H9 (cell line): ENCODE data around the gene AP2M1. TPM values are rescaled to one million over a fixed set of nuclear protein-coding genes. Genes with fewer than 3 reads are reported as not detected.

Source experiments
- DNase-seq: peaks from one replicate; pipeline ENCODE4 v3.0.0-alpha.2; 2017
- H2AFZ ChIP-seq: one replicate; pipeline ENCODE4 v1.6.1; 2013; ENCODE audit warnings: mild to moderate bottlenecking, low read length, control low read depth, moderate library complexity
- H2AK5ac ChIP-seq: 2 replicates; pipeline ENCODE4 v1.6.1; 2013; ENCODE audit warnings: low read length, control low read depth, mixed read lengths; ENCODE audit not compliant: insufficient read length
- H2BK120ac ChIP-seq: one replicate; pipeline ENCODE4 v1.6.1; 2013; ENCODE audit warnings: low read depth, mild to moderate bottlenecking, low read length, control low read depth, inconsistent platforms; ENCODE audit not compliant: poor library complexity, severe bottlenecking
- H2BK12ac ChIP-seq: 2 replicates; pipeline ENCODE4 v1.6.1; 2013; ENCODE audit warnings: low read length, control low read depth, mixed read lengths, low read depth; ENCODE audit not compliant: insufficient read length
- H2BK15ac ChIP-seq: 2 replicates; pipeline ENCODE4 v1.6.1; 2013; ENCODE audit warnings: low read depth, low read length, control low read depth
- H2BK20ac ChIP-seq: one replicate; pipeline ENCODE4 v1.6.1; 2013; ENCODE audit warnings: low read depth, mild to moderate bottlenecking, low read length, control low read depth, inconsistent platforms; ENCODE audit not compliant: poor library complexity, severe bottlenecking
- H2BK5ac ChIP-seq: 2 replicates; pipeline ENCODE4 v1.6.1; 2013; ENCODE audit warnings: low read length, control low read depth, mixed read lengths; ENCODE audit not compliant: insufficient read length
- H3K14ac ChIP-seq: 2 replicates; pipeline ENCODE4 v1.6.1; 2013; ENCODE audit warnings: low read length, control low read depth; ENCODE audit not compliant: insufficient read depth
- H3K18ac ChIP-seq: 2 replicates; pipeline ENCODE4 v1.6.1; 2013; ENCODE audit warnings: low read depth, mild to moderate bottlenecking, mixed read lengths, low read length, control low read depth; ENCODE audit not compliant: insufficient read length
- H3K23ac ChIP-seq: 2 replicates; pipeline ENCODE4 v1.6.1; 2013; ENCODE audit warnings: low read length, control low read depth, mixed read lengths, low read depth; ENCODE audit not compliant: insufficient read length
- H3K23me2 ChIP-seq: 2 replicates; pipeline ENCODE4 v1.6.1; 2013; ENCODE audit warnings: low read depth, mild to moderate bottlenecking, mixed read lengths, low read length, control low read depth; ENCODE audit not compliant: insufficient read length, poor library complexity, severe bottlenecking
- H3K27ac ChIP-seq: 2 replicates; pipeline ENCODE4 v1.5.1; 2013; ENCODE audit warnings: low read length, control low read depth, mixed read lengths, low read depth; ENCODE audit not compliant: insufficient read length
- H3K27me3 ChIP-seq: 2 replicates; pipeline ENCODE4 v1.6.1; 2013; ENCODE audit warnings: low read length, control low read depth, inconsistent platforms; ENCODE audit not compliant: insufficient read depth
- H3K4ac ChIP-seq: 2 replicates; pipeline ENCODE4 v1.6.1; 2013; ENCODE audit warnings: low read depth, mild to moderate bottlenecking, control low read depth, inconsistent platforms, low read length, moderate library complexity
- H3K4me1 ChIP-seq: 2 replicates; pipeline ENCODE4 v1.6.1; 2013; ENCODE audit warnings: low read length, control low read depth, inconsistent platforms; ENCODE audit not compliant: insufficient read depth
- H3K4me2 ChIP-seq: 2 replicates; pipeline ENCODE4 v1.6.1; 2013; ENCODE audit warnings: low read length, control low read depth, mixed read lengths; ENCODE audit not compliant: insufficient read length, insufficient read depth
- H3K56ac ChIP-seq: 2 replicates; pipeline ENCODE4 v1.6.1; 2013; ENCODE audit warnings: low read depth, mild to moderate bottlenecking, mixed read lengths, low read length, control low read depth; ENCODE audit not compliant: insufficient read length
- H3K79me1 ChIP-seq: 2 replicates; pipeline ENCODE4 v1.6.1; 2013; ENCODE audit warnings: low read depth, mild to moderate bottlenecking, moderate library complexity, low read length, control low read depth, inconsistent platforms; ENCODE audit not compliant: insufficient read depth, poor library complexity, severe bottlenecking
- H3K79me2 ChIP-seq: 2 replicates; pipeline ENCODE4 v1.6.1; 2013; ENCODE audit warnings: low read length, control low read depth, inconsistent platforms; ENCODE audit not compliant: insufficient read depth
- H3K9ac ChIP-seq: 2 replicates; pipeline ENCODE4 v1.6.1; 2013; ENCODE audit warnings: low read length, control low read depth, mixed read lengths; ENCODE audit not compliant: insufficient read length; ENCODE audit errors: extremely low read depth
- H3K9me3 ChIP-seq: one replicate; pipeline ENCODE4 v1.6.1; 2013; ENCODE audit warnings: low read depth, low read length, inconsistent platforms; ENCODE audit not compliant: control insufficient read depth
- H3T11ph ChIP-seq: one replicate; pipeline ENCODE4 v1.6.1; 2013; ENCODE audit warnings: mild to moderate bottlenecking, low read length, control low read depth, inconsistent platforms
- H4K20me1 ChIP-seq: one replicate; pipeline ENCODE4 v1.6.1; 2013; ENCODE audit not compliant: control insufficient read depth, insufficient read length, insufficient read depth
- H4K5ac ChIP-seq: 2 replicates; pipeline ENCODE4 v1.6.1; 2013; ENCODE audit warnings: low read depth, mild to moderate bottlenecking, mixed read lengths, low read length, control low read depth; ENCODE audit not compliant: insufficient read length
- H4K8ac ChIP-seq: replicated peaks from 2 replicates; pipeline ENCODE4 v1.6.1; 2013; ENCODE audit warnings: low read length, control low read depth, mixed read lengths, low read depth; ENCODE audit not compliant: insufficient read length
- H4K91ac ChIP-seq: 2 replicates; pipeline ENCODE4 v1.6.1; 2013; ENCODE audit warnings: low read depth, mild to moderate bottlenecking, moderate library complexity, mixed read lengths, low read length, control low read depth; ENCODE audit not compliant: insufficient read length
- H3K27ac Mint-ChIP-seq, 3 experiments: 2 replicates in 2 of 3; 3 replicates in 1 of 3; pipeline ENCODE4 v1.8.0; 2020 to 2021; ENCODE audit warnings: mixed read lengths in 3 of 3, mild to moderate bottlenecking in 1 of 3, moderate library complexity in 1 of 3
- H3K27me3 Mint-ChIP-seq: 2 replicates; pipeline ENCODE4 v1.8.0; 2021; ENCODE audit warnings: low read depth, mild to moderate bottlenecking, moderate library complexity, mixed read lengths
- H3K36me3 Mint-ChIP-seq, 3 experiments: 2 replicates in 2 of 3; 3 replicates in 1 of 3; pipeline ENCODE4 v1.8.0; 2020 to 2021; ENCODE audit warnings: low read depth in 3 of 3, mixed read lengths in 3 of 3; ENCODE audit not compliant: insufficient read depth in 1 of 3
- H3K4me1 Mint-ChIP-seq, 2 experiments: 2 replicates each; pipeline ENCODE4 v1.8.0; 2020; ENCODE audit warnings: mixed read lengths in 2 of 2
- H3K4me3 Mint-ChIP-seq, 2 experiments: 2 replicates in 1 of 2; 3 replicates in 1 of 2; pipeline ENCODE4 v1.8.0; 2020 to 2021; ENCODE audit warnings: mild to moderate bottlenecking in 2 of 2, mixed read lengths in 2 of 2, moderate library complexity in 1 of 2
- H3K9me3 Mint-ChIP-seq, 2 experiments: 2 replicates in 1 of 2; 3 replicates in 1 of 2; pipeline ENCODE4 v1.8.0; 2020; ENCODE audit warnings: mild to moderate bottlenecking in 2 of 2, mixed read lengths in 2 of 2, moderate library complexity in 1 of 2
- CTCF ChIP-seq: fragments of 200-600 bp; sonication (generic); conservative IDR thresholded peaks from 3 replicates; pipeline ENCODE4 v1.8.0; 2021; ENCODE audit warnings: antibody characterized with exemption, mild to moderate bottlenecking
- WGBS: extraction: QIAGEN DNeasy Blood & Tissue Kit; methylation state at CpG from one replicate; pipeline ENCODE4 v1.1.7; 2013; ENCODE audit warnings: missing lambda C conversion rate, low lambda C conversion rate, mixed read lengths; ENCODE audit not compliant: insufficient read length; ENCODE audit errors: extremely low coverage; 5-methylcytosine and 5-hydroxymethylcytosine counted together
- total RNA-seq: library from RNA; stranded (reverse); gene quantifications from 2 replicates; pipeline ENCODE4 v1.2.1, GENCODE V29; 2021

The AP2M1 gene
- total RNA-seq, 1 experiment from 2014 or later = 443 TPM

GRCh38 chr3:184155644-184156521, 18.8 kb upstream of the AP2M1 start:
- Histone ChIP-seq H3K56ac (no peak overlapping the region), H3K79me1 (peaks cover 3% of the 10 kb centered on the region), H2AK5ac (no peak overlapping the region), H3K14ac (peak overlapping the region; percentile 37; the same call in 1 of the 2 replicates), H3T11ph (no peak overlapping the region), H3K27ac (no peak overlapping the region), H3K4me2 (peak overlapping the region; percentile 75), H2BK120ac (no peak overlapping the region), H2BK15ac (no peak overlapping the region), H4K5ac (no peak overlapping the region), H3K18ac (no peak overlapping the region), H2BK5ac (no peak overlapping the region), H3K23ac (no peak overlapping the region), H3K79me2 (peaks cover 22% of the 10 kb centered on the region; the same call in 1 of the 2 replicates), H2AFZ (no peak overlapping the region), H3K27me3 (no peaks in the 10 kb centered on the region), H4K20me1 (no peaks in the 10 kb centered on the region), H3K23me2 (peaks cover 6% of the 10 kb centered on the region), H4K8ac (no peak overlapping the region), H4K91ac (no peak overlapping the region), H3K9me3 (no peaks in the 10 kb centered on the region), H2BK20ac (no peak overlapping the region), H2BK12ac (no peak overlapping the region), H3K4me1 (no peaks in the 10 kb centered on the region; the same call in 1 of the 2 replicates), H3K4ac (no peak overlapping the region), H3K9ac (peak overlapping the region; percentile 75)
- Mint-ChIP-seq H3K4me3 (peak overlapping the region; percentile 93 to 99), H3K4me1 (peaks cover 11 to 21% of the 10 kb centered on the region in 2 experiments), H3K36me3 (peaks cover 1 to 9% (median 4%) of the 10 kb centered on the region in 3 experiments; a peak in 5 of 7 replicates), H3K27ac (peak overlapping the region; percentile 93 to 98 (median 96)), H3K9me3 (no peaks in the 10 kb centered on the region; a peak in 1 of 5 replicates), H3K27me3 (no peaks in the 10 kb centered on the region)
- TF ChIP-seq CTCF = no peak
- no CpG with 5 or more reads among the region's 47 CpGs for WGBS
- peak; percentile 46 for DNase-seq
